ENCODE data around the gene NTM. TPM values are rescaled to one million over a fixed set of nuclear protein-coding genes. Genes with fewer than 3 reads are reported as not detected.

NTM gene
- total and polyA plus RNA-seq, 10 donors: 0.13 to 1.6 (median 0.67) TPM

- H3K4me1 ChIP-seq: no peaks in the 10 kb centered on the region
- TF ChIP-seq, protein P1, sequence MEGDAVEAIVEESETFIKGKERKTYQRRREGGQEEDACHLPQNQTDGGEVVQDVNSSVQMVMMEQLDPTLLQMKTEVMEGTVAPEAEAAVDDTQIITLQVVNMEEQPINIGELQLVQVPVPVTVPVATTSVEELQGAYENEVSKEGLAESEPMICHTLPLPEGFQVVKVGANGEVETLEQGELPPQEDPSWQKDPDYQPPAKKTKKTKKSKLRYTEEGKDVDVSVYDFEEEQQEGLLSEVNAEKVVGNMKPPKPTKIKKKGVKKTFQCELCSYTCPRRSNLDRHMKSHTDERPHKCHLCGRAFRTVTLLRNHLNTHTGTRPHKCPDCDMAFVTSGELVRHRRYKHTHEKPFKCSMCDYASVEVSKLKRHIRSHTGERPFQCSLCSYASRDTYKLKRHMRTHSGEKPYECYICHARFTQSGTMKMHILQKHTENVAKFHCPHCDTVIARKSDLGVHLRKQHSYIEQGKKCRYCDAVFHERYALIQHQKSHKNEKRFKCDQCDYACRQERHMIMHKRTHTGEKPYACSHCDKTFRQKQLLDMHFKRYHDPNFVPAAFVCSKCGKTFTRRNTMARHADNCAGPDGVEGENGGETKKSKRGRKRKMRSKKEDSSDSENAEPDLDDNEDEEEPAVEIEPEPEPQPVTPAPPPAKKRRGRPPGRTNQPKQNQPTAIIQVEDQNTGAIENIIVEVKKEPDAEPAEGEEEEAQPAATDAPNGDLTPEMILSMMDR (IDR thresholded peaks at IDR 0.05 in 8 of 11, conservative IDR thresholded peaks at IDR 0.05 in 3 of 11): no peak
- TF ChIP-seq POLR2AphosphoS5 (IDR thresholded peaks at IDR 0.05) (no peak), POLR2A (IDR thresholded peaks at IDR 0.05) (no peak)
- no peak for DNase-seq
- peaks cover 0 to 5% (median 0%) of the 10 kb centered on the region in 7 donors for H3K27me3 ChIP-seq (replicated peaks in 1 of 7)
- H3K27ac ChIP-seq: no peak overlapping the region
- H3K36me3 ChIP-seq: no peaks in the 10 kb centered on the region
- WGBS, 5 donors: 70 to 82% (median 78%) methylated on average over 5 of the region's 5 CpGs
- H3K4me3 ChIP-seq: no peak overlapping the region
- intact Hi-C loops (cut with DNase I; ENCODE audit: low total_unique reads): no loop called here
- no peaks in the 10 kb centered on the region for H3K9me3 ChIP-seq
Measured at GRCh38 chr11:131534611-131535010, 164.2 kb downstream of the NTM start.

- Histone ChIP-seq H3K27me3 (replicated peaks in 1 of 7) (no peaks in the 10 kb centered on the region), H3K27ac (no peak overlapping the region), H3K4me1 (no peaks in the 10 kb centered on the region), H3K9me3 (peaks cover 0 to 7% (median 3%) of the 10 kb centered on the region in 8 donors), H3K4me3 (no peak overlapping the region), H3K36me3 (no peaks in the 10 kb centered on the region)
- TF ChIP-seq POLR2A (IDR thresholded peaks at IDR 0.05): no peak
- TF ChIP-seq, protein P1 (IDR thresholded peaks at IDR 0.05 in 8 of 11, conservative IDR thresholded peaks at IDR 0.05 in 3 of 11): no peak
- no peak for TF ChIP-seq POLR2AphosphoS5 (IDR thresholded peaks at IDR 0.05)
- WGBS, 5 donors: 93 to 98% (median 97%) methylated on average over 2 of the region's 2 CpGs
- intact Hi-C loops (cut with DNase I; ENCODE audit: low total_unique reads): no loop called here
- no peak for DNase-seq
Measured at GRCh38 chr11:131536159-131536558, 165.7 kb downstream of the NTM start.

DNA sequence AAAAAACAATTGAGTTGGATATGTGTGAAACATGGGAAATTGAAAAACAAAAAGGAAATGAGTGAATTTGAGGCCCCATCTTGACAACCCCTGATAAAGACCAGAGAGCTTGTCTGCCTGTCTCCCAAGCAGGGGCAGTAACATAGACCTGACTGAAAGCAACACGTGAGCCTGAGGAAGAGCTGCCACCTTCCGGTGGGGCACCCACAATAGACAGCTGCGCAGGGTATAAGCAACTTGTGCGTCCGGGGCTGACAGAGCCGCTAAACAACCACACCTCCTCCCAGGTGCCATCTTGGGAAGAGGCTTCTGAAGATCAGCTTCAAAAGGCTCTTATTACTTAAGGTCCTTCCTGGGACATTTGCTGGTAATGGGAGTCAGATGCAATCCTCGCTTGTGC lies 166.8 kb downstream of the NTM start:
- Histone ChIP-seq H3K36me3 (no peaks in the 10 kb centered on the region), H3K27ac (no peak overlapping the region), H3K9me3 (peaks cover 0 to 16% (median 6%) of the 10 kb centered on the region in 8 donors), H3K4me1 (no peaks in the 10 kb centered on the region), H3K4me3 (no peak overlapping the region), H3K27me3 (replicated peaks in 1 of 7) (no peaks in the 10 kb centered on the region)
- WGBS, 5 donors: 81 to 87% (median 84%) methylated on average over 7 of the region's 7 CpGs
- intact Hi-C loops (cut with DNase I; ENCODE audit: low total_unique reads): no loop called here
- no peak for DNase-seq
- no peak for TF ChIP-seq POLR2A (IDR thresholded peaks at IDR 0.05)

DNA sequence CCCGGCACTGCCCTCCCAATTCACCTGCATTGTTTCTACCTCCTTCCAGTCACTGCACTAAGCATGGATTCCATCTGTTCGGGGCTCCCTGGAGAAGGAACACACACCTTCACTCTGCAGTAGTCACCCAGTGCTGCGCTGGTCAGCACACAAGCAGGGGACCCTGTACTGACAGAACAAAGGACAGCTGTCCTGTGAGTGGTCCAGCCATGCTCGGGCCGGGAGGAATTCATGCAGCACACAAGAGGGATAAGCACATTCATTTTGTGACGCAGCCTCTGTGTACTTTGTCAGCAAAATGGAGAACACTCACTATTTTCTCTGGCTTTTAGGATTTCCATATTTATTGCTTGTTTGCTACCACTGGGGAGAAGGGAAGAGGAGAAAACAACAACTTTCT lies 167.3 kb downstream of the NTM start:
- H3K4me3 ChIP-seq: no peak overlapping the region
- TF ChIP-seq, protein P1 (IDR thresholded peaks at IDR 0.05 in 8 of 11, conservative IDR thresholded peaks at IDR 0.05 in 3 of 11): no peak
- TF ChIP-seq POLR2AphosphoS5 (IDR thresholded peaks at IDR 0.05): no peak
- TF ChIP-seq POLR2A (IDR thresholded peaks at IDR 0.05): no peak
- peaks cover 0 to 16% (median 6%) of the 10 kb centered on the region in 8 donors for H3K9me3 ChIP-seq
- 41 to 55% (median 47%) methylated on average over 6 of the region's 6 CpGs for WGBS, 5 donors
- H3K4me1 ChIP-seq: no peaks in the 10 kb centered on the region
- no peak for DNase-seq
- no peaks in the 10 kb centered on the region for H3K27me3 ChIP-seq (replicated peaks in 1 of 7)
- intact Hi-C loops (cut with DNase I; ENCODE audit: low total_unique reads): no loop called here
- no peak overlapping the region for H3K27ac ChIP-seq
- no peaks in the 10 kb centered on the region for H3K36me3 ChIP-seq

DNA sequence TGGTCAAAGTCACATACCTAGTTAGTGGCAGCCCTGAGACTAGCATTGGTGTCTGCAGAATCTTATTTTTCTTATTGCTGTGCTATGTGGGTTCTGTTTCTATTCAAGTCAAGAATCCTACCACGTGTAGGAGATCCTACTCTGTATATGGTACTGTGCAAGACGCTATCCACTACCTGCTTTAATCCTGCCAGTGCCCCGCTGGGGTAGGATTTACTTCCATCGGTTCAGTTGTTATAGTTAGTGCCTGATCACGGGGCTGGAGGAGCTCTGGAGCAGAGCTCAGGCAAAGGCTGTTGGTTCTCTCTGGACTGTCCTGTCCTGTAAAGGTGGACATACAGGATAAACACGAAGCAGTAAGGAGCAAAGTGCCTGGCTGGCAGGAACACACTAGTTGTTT lies 167.9 kb downstream of the NTM start:
- no peaks in the 10 kb centered on the region for H3K36me3 ChIP-seq
- no peaks in the 10 kb centered on the region for H3K27me3 ChIP-seq (replicated peaks in 1 of 7)
- intact Hi-C loops (cut with DNase I; ENCODE audit: low total_unique reads): no loop called here
- no peak for TF ChIP-seq POLR2AphosphoS5 (IDR thresholded peaks at IDR 0.05)
- TF ChIP-seq POLR2A (IDR thresholded peaks at IDR 0.05): no peak
- TF ChIP-seq, protein P1 (IDR thresholded peaks at IDR 0.05 in 8 of 11, conservative IDR thresholded peaks at IDR 0.05 in 3 of 11): no peak
- H3K9me3 ChIP-seq: peaks cover 0 to 16% (median 6%) of the 10 kb centered on the region in 8 donors
- no peak for DNase-seq
- no peaks in the 10 kb centered on the region for H3K4me1 ChIP-seq
- H3K27ac ChIP-seq: no peak overlapping the region
- 59 to 74% (median 69%) methylated on average over 6 of the region's 6 CpGs for WGBS, 5 donors
- H3K4me3 ChIP-seq: no peak overlapping the region

Data from spleen (tissue), 11 donors.